ENCODE results near the gene EMCN.

GRCh38 chr4:100483796-100484195, 34.0 kb downstream of the EMCN start:
- no peak for TF ChIP-seq CTCF (IDR thresholded peaks at IDR 0.05; ENCODE audit: insufficient read depth, low read depth, low read length)
- no peak for TF ChIP-seq EZH2 (IDR thresholded peaks at IDR 0.05; ENCODE audit: insufficient read depth, low read length)
